Ovary (tissue), 1 donor: ENCODE data around the gene S100A10.

Experiments
- EP300 ChIP-seq: sonication (generic); formaldehyde crosslinking; IDR thresholded peaks from one replicate; pipeline ENCODE4 v1.6.1; 2017; ENCODE audit warnings: antibody characterized with exemption
- POLR2A ChIP-seq: fragments of 450-650 bp; IDR thresholded peaks from one replicate; pipeline ENCODE4 v1.6.1; 2017; ENCODE audit warnings: antibody characterized with exemption, mild to moderate bottlenecking, moderate library complexity

- TF ChIP-seq POLR2A (no peak), EP300 (no peak)
Observed at GRCh38 chr1:151990856-151991198, 2.8 kb downstream of the S100A10 start.
